Measurements from ENCODE around the gene MACO1.

MACO1 gene

GRCh38 chr1:25531082-25531461 lies 100.4 kb downstream of the MACO1 start:
- H3K4me3 ChIP-seq (ENCODE audit: control insufficient read depth, low read depth, low read length), result no peak overlapping the region
- TF ChIP-seq CTCF (conservative IDR thresholded peaks at IDR 0.05; ENCODE audit: control insufficient read depth, insufficient read depth, low read depth, low read length), result no peak
- no peak for DNase-seq (ENCODE audit: low read depth)

GRCh38 chr1:25532970-25533369 lies 102.3 kb downstream of the MACO1 start:
- H3K4me3 ChIP-seq (ENCODE audit: control insufficient read depth, low read depth, low read length), result no peak overlapping the region
- TF ChIP-seq CTCF (conservative IDR thresholded peaks at IDR 0.05; ENCODE audit: control insufficient read depth, insufficient read depth, low read depth, low read length), result no peak
- no peak for DNase-seq (ENCODE audit: low read depth)

- TF ChIP-seq CTCF (conservative IDR thresholded peaks at IDR 0.05; ENCODE audit: control insufficient read depth, insufficient read depth, low read depth, low read length), result no peak
- H3K4me3 ChIP-seq (ENCODE audit: control insufficient read depth, low read depth, low read length), result no peak overlapping the region
- DNase-seq (ENCODE audit: low read depth), result no peak
Measured at GRCh38 chr1:25533775-25534409, 103.2 kb downstream of the MACO1 start.

- DNase-seq (ENCODE audit: low read depth), result no peak
- no peak overlapping the region for H3K4me3 ChIP-seq (ENCODE audit: control insufficient read depth, low read depth, low read length)
- no peak for TF ChIP-seq CTCF (conservative IDR thresholded peaks at IDR 0.05; ENCODE audit: control insufficient read depth, insufficient read depth, low read depth, low read length)
Measured at GRCh38 chr1:25534410-25534788, 103.7 kb downstream of the MACO1 start.

GRCh38 chr1:25536124-25536523 lies 105.4 kb downstream of the MACO1 start:
- no peak overlapping the region for H3K4me3 ChIP-seq (ENCODE audit: control insufficient read depth, low read depth, low read length)
- no peak for DNase-seq (ENCODE audit: low read depth)
- no peak for TF ChIP-seq CTCF (conservative IDR thresholded peaks at IDR 0.05; ENCODE audit: control insufficient read depth, insufficient read depth, low read depth, low read length)

GRCh38 chr1:25537153-25537831 lies 106.6 kb downstream of the MACO1 start:
- TF ChIP-seq CTCF (conservative IDR thresholded peaks at IDR 0.05; ENCODE audit: control insufficient read depth, insufficient read depth, low read depth, low read length), result no peak
- DNase-seq (ENCODE audit: low read depth), result no peak

More at GRCh38 chr1:25537153-25537831, 106.6 kb downstream of the MACO1 start:
- no peak overlapping the region for H3K4me3 ChIP-seq (ENCODE audit: control insufficient read depth, low read depth, low read length)

Measured in fibroblast of mammary gland (primary cell).